Erythroblast (primary cell): ENCODE measurements around the gene CD79B.

Source experiments
- GATA1 ChIP-seq: IDR thresholded peaks from 2 replicates; pipeline ENCODE4 v1.6.1; 2011; ENCODE audit warnings: low read depth, mild to moderate bottlenecking, control low read depth, low read length, moderate library complexity
- POLR2A ChIP-seq: IDR thresholded peaks from 2 replicates; pipeline ENCODE4 v1.6.1; 2011; ENCODE audit warnings: mild to moderate bottlenecking, low read length

GRCh38 chr17:63950940-63951907 lies 19.1 kb upstream of the CD79B start:
- TF ChIP-seq POLR2A (no peak), GATA1 (no peak)
